NCI-H2171 treated with DMSO at 0.1 percent for 48 hours (cell line): ENCODE data around the gene INPP5E.

Source experiments
- DNase-seq: peaks from one replicate; lab custom pipeline; 2025; lab: John Stamatoyannopoulos, UW

The INPP5E gene

GRCh38 chr9:136472640-136473353 lies 33.2 kb upstream of the INPP5E start:
- no peak for DNase-seq

- no peak for DNase-seq
Observed at GRCh38 chr9:136471802-136472487, 32.3 kb upstream of the INPP5E start.

- DNase-seq, result no peak
Observed at GRCh38 chr9:136470792-136471469, 31.3 kb upstream of the INPP5E start.

DNA sequence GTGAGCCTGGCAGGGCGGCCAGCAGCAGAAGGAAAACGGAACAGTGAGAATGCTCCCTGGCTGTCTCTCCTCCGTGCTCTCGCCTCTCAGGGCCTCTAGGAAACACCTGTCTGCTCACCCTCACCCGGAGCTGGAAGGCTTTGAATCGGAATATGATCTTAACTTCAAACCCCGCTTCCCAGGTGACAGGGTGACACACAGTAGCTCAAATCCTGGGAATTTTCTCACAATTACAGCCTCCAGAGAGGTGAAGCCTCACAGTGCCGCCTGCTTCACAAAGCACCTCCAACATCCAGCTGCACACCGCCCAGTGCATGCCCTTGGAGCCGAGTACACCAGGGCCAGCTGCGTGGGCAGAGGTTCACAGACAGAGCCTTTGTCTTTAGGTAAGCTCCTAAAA lies 30.7 kb upstream of the INPP5E start:
- no peak for DNase-seq

DNA sequence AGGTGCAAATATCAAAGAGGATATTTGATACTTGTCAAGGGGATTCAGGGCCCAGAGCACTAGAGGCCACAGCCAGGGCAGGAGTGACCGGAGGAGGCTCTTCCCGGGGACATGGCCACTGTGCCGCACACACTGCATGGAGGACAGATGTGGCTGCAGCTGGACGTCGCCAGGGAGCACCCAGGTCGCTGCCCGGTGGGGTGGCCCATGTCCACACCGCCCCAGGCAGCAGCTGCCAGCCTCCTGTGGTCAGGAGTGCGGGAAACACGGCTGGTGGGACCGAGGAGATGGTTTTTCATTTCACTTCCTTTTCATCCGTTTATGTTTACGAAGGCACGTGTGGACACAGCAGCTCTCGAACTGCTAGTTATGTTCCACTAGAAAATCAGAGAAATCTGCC lies 28.1 kb upstream of the INPP5E start:
- DNase-seq, result no peak

DNA sequence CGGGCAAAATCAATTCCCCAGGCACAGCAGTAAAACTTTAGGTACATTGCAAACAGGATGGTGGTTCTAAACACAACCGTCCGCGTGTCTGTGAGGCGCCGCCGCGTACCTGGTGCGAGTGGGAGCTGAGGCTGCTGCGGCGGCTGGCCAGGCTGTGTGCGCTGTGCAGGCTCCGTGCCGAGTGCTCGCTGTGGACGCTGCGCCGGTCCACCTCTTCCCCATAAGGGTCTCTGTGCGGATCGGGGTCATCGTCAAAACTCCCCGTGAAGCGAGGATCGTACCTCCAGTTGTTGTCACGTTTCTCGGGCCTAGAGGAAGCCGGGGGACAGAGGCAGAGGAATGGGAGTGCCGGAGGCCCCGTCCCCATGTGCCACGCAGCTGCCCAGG lies 26.5 kb upstream of the INPP5E start:
- no peak for DNase-seq

GRCh38 chr9:136465500-136466154 lies 26.0 kb upstream of the INPP5E start:
- DNase-seq, result no peak

DNA sequence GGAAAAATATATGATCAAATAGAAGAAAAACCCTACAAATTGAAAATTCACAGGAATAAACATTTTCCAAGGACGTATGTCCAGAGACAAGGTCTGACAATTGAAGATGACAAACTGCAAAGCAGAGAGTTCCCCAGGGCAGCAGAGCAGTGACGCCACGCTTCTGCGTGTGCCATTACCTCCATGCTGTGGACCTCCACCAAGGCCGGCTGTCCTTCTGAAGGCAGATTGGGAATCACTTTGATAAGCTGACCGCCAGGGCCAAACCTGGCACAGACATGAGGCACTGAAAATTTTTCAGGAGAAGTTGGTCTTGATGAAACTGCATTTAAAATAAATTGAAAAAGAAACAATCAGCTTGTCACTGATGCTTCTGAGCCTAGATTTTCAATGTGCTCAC lies 24.6 kb upstream of the INPP5E start:
- no peak for DNase-seq

GRCh38 chr9:136463578-136463977 lies 23.9 kb upstream of the INPP5E start:
- DNase-seq, result no peak

DNA sequence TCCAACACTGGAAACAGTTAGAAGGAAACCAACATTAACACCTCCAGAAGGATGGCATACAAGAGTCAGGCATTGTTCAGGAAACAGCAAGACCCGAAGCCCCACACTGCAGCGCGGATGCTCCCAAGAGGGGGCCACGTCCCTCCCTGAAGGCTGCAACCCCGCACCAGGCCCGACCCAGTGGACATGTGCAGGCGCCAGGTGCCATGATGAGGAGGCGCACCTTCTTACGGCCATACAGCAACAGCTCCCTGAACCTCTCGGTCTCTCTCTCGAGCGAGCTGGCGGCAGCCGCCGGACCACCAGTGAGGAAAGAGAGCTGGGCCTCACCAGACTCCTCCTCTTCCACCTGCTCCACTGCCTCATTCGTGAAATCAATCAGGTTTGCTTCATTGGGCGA lies 23.0 kb upstream of the INPP5E start:
- DNase-seq, result no peak

DNA sequence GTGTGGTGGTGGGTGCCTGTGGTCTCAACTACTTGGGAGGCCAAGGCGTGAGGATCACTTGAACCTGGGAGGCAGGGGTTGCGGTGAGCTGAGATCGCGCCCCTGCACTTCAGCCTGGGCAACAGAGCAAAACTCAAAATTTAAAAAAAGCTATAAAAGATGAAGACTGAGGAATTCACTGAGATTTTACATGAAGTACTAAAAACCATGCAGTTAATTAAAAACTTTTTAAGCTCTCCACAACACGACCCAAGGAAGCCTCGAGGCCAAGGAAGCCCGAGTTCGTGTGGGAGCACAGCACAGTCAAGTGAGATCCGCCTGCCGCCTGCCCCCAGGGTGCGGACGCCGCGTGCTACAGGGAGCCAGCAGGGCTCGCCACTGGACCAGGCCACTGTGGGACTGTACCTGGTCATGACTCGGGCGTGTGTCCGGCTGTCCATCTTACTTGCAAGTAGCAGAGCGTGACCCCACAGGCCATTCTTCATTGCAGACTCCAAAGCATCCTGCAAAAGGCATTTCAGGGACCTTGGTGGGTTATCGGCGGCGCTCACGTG lies 21.2 kb upstream of the INPP5E start:
- DNase-seq, result no peak

DNA sequence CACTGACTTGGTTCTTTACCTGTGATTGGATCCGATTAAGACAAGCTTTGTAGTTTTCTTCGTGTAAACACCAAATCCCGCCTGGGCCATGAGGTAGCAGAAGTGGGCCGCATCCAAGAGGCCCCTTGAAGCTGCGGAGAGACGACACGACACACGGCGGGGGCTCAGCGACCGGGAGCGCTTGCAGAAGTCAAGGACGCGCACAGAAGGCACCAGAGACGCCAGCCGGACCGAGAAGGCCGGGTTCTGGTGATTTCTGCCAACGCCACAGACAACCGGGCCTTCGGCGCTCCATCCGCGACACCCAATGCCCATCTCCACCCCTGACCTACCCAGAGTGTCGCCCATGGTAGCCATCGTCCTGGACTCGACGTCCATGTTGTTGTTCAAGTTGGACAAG lies 19.8 kb upstream of the INPP5E start:
- DNase-seq, result no peak

- DNase-seq, result no peak
Observed at GRCh38 chr9:136457326-136457725, 17.7 kb upstream of the INPP5E start.

- DNase-seq, result no peak
Observed at GRCh38 chr9:136456258-136456657, 16.6 kb upstream of the INPP5E start.

DNA sequence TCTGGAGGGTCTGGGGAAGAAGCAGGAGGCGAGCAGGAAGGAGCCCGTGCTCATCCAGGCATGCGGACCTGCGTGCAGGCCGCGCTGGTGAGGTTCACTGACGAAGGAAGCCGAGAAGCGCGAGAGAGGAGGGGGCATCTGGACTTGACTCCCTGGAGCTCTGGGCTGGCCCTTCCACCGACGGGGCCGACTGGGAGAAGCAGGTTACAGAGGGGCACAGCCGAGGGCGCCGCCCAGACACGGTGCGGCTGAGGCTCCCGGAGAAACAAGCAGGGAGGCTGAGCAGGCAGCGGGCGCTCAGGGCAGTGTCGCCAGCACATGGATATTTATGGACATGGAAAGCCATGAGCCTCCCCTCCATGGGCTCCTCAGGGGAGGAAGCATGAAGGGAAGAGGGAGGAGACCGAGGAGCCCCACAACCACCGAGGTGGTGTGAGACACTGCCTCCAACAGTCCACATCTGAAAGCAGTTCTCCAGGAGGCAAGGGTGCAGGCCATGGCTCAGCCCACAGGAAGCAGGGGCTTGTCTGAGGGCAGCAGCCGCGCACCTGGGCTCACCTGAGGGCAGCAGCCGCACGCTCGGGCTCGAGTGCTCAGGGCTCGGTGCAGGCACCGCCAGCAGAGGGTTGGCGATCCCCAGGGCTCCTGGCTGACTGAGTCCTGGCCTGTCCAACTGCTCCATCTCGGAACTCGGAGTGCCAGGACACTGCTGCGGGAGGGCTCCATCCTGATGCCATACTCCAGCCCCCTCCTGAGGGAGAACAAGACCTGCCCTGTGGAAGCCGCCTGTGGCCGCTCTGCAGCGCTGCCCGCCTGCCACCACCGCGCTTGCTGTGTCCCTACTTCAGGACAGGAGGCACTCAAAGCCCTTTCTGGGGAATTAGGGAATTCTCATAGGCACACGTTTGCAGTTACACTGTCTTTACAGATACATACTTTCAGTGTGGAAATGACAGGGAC lies 15.7 kb upstream of the INPP5E start:
- no peak for DNase-seq

DNA sequence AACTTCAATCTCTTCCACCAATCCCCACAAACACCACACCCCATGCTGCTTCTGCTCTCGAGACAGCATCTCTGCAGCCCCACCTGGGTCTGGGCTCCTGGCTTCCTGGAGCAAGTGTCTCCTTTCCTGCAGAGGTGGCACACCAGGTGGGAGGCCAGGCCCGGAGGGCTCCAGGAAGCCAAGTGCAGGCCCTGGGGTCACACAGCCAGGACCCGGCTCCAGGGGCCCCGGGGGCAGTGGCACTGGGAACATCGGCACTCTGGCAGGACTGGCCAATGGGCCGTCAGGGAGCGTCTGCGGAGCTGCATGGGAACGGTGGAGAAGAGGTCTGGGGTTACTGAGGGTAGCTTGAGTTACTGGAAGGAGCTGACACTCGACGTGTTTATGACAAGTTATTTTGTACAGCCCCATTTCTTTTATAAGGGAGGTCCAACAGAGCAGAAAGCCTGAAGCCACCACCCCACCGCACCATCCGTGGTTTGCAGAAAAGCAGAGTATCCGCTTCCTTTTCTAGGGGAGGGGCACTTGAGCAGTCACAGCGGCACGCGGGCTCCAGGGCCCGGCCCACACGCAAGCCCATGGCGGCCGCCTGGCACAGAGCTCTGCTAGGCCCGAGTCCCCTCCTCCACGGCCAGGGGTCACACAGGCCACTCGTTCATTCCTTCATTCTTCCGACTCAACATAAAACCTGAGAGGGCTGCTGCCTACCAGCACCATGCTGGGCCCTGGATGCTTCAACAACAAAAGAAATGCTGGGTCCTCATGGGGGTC lies 14.6 kb upstream of the INPP5E start:
- no peak for DNase-seq

GRCh38 chr9:136453326-136453725 lies 13.7 kb upstream of the INPP5E start:
- no peak for DNase-seq

GRCh38 chr9:136451221-136451877 lies 11.7 kb upstream of the INPP5E start:
- no peak for DNase-seq

DNA sequence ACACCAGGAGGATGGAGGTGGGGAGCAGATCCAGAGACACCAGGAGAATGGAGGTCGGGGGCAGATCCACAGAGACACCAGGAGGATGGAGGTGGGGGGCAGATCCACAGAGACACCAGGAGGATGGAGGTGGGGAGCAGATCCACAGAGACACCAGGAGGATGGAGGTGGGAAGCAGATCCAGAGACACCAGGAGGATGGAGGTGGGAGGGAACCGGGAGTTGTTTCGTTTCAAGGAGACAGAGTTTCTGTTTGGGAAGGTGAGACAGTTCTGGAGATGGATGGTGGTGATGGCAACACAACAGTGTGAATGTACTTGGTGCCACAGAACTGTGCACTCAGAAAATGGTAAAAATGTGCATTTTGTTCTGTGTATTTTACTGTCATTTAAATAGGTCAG lies 9.0 kb upstream of the INPP5E start:
- no peak for DNase-seq

DNA sequence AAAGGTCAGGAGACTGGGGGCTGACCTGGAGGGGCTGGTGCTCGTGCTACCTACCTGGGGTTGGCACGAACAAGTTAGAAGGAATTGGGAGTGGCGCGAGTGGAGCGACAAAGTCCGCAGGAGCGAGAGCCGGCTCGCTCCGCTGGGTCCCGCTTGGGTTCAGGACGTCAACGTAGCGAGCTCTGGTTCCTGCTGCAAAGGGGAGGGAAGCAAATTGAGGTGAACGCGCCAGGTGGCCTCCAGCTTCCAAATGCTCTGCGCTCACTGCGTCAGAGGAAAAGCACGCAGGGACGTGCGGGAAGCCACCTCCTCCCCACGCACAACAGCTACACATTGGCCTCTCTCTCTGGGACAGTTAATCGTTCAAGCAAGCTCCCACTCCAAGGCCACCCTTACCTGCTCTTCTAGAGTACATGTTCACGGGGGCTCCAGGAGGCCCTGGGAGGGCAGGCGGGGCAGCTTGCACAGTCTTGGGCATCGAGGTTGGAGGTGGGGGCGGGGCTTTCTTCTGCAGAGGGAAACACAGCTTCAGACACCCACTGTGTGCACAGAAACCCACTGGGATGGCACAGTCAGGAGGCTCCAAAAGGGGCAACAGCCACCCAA lies 7.6 kb upstream of the INPP5E start:
- no peak for DNase-seq
